ENCODE results near the gene PCNP.

GRCh38 chr3:101629219-101629618 lies 55.2 kb downstream of the PCNP start:
- TF ChIP-seq CTCF (IDR thresholded peaks at IDR 0.05) (no peak), EP300 (IDR thresholded peaks at IDR 0.05) (no peak), POLR2A (IDR thresholded peaks at IDR 0.05; ENCODE audit: low read depth) (no peak), POLR2AphosphoS5 (IDR thresholded peaks at IDR 0.05) (no peak)

Measured in esophagus muscularis mucosa (tissue), 4 donors.